A673 (cell line): ENCODE results near the gene PDLIM1. TPM values are rescaled to one million over a fixed set of nuclear protein-coding genes. Genes with fewer than 3 reads are reported as not detected.

Source experiments
- BruUV-seq: library from RNA; stranded (reverse); fragments of 400-500 nt; replicated peaks from 2 replicates; lab custom pipeline; 2021; lab: Mats Ljungman, UMichigan
- CTCF ChIA-PET: fragments of 300-600 bp; sonication (Branson Sonifier 250); formaldehyde crosslinking; loops from one replicate; lab custom pipeline; 2022; ENCODE audit warnings: antibody characterized with exemption; lab: Charles Lee
- POLR2A ChIA-PET: fragments of 300-600 bp; sonication (Branson Sonifier 250); formaldehyde crosslinking; loops from one replicate; lab custom pipeline; 2022; ENCODE audit warnings: antibody characterized with exemption; ENCODE audit not compliant: low non-redundant PET; lab: Charles Lee
- DNase-seq: peaks from one replicate; pipeline ENCODE4 v3.0.0-alpha.2; 2015; ENCODE audit warnings: low spot score
- H3K27ac ChIP-seq: fragments of 200-600 bp; sonication (generic); 2 replicates; pipeline ENCODE4 v1.5.1; 2016; ENCODE audit warnings: mixed run types, low read depth, mild to moderate bottlenecking, mixed read lengths, antibody characterized with exemption, low read length; ENCODE audit not compliant: poor library complexity, severe bottlenecking
- H3K27me3 ChIP-seq: fragments of 200-600 bp; sonication (generic); replicated peaks from 2 replicates; pipeline ENCODE4 v1.6.1; 2017; ENCODE audit warnings: mixed run types, low read depth, mild to moderate bottlenecking, mixed read lengths, antibody characterized with exemption, low read length; ENCODE audit not compliant: insufficient read depth, poor library complexity
- H3K36me3 ChIP-seq: fragments of 200-600 bp; sonication (generic); 2 replicates; pipeline ENCODE4 v1.6.1; 2016; ENCODE audit warnings: mixed run types, mild to moderate bottlenecking, mixed read lengths, antibody characterized with exemption, low read length; ENCODE audit not compliant: insufficient read depth, poor library complexity, severe bottlenecking
- H3K4me1 ChIP-seq: fragments of 200-600 bp; sonication (generic); 2 replicates; pipeline ENCODE4 v1.6.1; 2017; ENCODE audit warnings: mixed run types, mild to moderate bottlenecking, mixed read lengths, antibody characterized with exemption, low read length; ENCODE audit not compliant: insufficient read depth, poor library complexity, severe bottlenecking
- H3K4me3 ChIP-seq: fragments of 200-600 bp; sonication (generic); 2 replicates; pipeline ENCODE4 v1.5.1; 2016; ENCODE audit warnings: low read depth, mixed run types, mild to moderate bottlenecking, mixed read lengths, low read length; ENCODE audit not compliant: poor library complexity, severe bottlenecking
- H3K9me3 ChIP-seq: fragments of 200-600 bp; sonication (generic); 2 replicates; pipeline ENCODE4 v1.6.1; 2016; ENCODE audit warnings: mixed run types, low read depth, mild to moderate bottlenecking, mixed read lengths, antibody characterized with exemption, low read length; ENCODE audit not compliant: poor library complexity, severe bottlenecking
- EZH2 ChIP-seq: fragments of 200-600 bp; sonication (generic); IDR thresholded peaks from 2 replicates; pipeline ENCODE4 v1.6.1; 2017; ENCODE audit warnings: borderline replicate concordance, low read depth, mild to moderate bottlenecking, mixed read lengths, antibody characterized with exemption, low read length; ENCODE audit not compliant: poor library complexity, severe bottlenecking
- intact Hi-C: fragments of 100-400 bp; cut with micrococcal nuclease; formaldehyde crosslinking; loops from one replicate; pipeline ENCODE4 v1.10.0; 2022; ENCODE audit not compliant: unreplicated experiment
- total RNA-seq: library from RNA; stranded (reverse); gene quantifications from 2 replicates; pipeline ENCODE4 v1.2.3, GENCODE V29; 2021
- TF ChIP-seq, protein P1 (sequence below): fragments of 300-800, 200-600 bp; sonication (generic); conservative IDR thresholded peaks from 2 replicates; pipeline ENCODE4 v1.5.1; 2017; ENCODE audit warnings: low read depth, mild to moderate bottlenecking, antibody characterized with exemption, low read length, moderate library complexity, mixed read lengths

PDLIM1 gene
- total RNA-seq, 1 experiment from 2014 or later: 0.32 TPM

DNA sequence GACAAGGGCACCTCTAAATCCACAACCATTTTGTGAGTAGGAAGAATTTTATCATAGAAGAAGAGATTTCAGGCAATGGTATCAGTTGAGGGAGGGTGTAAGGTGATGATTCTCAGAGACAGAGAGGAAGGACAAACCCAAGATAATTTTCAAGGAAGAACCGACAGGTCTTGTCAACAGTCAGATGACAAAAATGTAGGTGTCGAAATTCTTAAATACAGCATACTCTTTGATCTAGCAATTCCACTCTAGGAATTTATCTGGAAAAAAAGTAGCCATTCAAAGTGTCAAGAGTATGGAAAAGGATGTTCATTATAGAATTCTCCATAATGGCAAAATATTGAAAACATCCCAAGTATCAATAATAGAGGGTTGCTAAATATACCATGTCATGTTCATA, 14.2 kb upstream of the PDLIM1 start:
- BruUV-seq: no TSS peak
- Histone ChIP-seq H3K4me1 (no peaks in the 10 kb centered on the region), H3K4me3 (no peak overlapping the region), H3K27me3 (no peaks in the 10 kb centered on the region), H3K27ac (no peak overlapping the region), H3K36me3 (no peaks in the 10 kb centered on the region), H3K9me3 (no peaks in the 10 kb centered on the region)
- CTCF ChIA-PET: no interaction called here
- intact Hi-C loops: no loop called here
- TF ChIP-seq EZH2: no peak
- TF ChIP-seq, protein P1, sequence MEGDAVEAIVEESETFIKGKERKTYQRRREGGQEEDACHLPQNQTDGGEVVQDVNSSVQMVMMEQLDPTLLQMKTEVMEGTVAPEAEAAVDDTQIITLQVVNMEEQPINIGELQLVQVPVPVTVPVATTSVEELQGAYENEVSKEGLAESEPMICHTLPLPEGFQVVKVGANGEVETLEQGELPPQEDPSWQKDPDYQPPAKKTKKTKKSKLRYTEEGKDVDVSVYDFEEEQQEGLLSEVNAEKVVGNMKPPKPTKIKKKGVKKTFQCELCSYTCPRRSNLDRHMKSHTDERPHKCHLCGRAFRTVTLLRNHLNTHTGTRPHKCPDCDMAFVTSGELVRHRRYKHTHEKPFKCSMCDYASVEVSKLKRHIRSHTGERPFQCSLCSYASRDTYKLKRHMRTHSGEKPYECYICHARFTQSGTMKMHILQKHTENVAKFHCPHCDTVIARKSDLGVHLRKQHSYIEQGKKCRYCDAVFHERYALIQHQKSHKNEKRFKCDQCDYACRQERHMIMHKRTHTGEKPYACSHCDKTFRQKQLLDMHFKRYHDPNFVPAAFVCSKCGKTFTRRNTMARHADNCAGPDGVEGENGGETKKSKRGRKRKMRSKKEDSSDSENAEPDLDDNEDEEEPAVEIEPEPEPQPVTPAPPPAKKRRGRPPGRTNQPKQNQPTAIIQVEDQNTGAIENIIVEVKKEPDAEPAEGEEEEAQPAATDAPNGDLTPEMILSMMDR: no peak
- POLR2A ChIA-PET: no interaction called here
- DNase-seq: no peak

DNA sequence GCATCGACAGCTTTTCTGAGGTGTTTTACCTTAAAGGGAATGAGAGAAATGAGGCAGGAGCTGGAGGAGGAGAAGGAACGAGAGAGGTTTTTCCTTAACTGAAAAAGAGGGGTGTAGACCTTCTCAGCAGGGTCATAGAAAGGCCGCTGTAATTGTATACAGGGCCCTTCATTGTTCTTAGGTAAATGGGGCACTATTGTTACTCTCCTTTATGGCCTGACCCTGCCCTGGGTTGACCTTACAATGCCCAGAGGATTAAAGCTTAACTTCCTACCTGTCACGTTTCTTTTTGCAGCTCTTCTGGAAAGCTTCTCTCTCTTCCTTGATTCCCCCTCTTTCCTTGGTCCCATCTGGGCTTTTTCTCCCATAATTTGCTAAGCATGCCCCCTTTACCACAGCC, 13.7 kb upstream of the PDLIM1 start:
- BruUV-seq: no TSS peak
- Histone ChIP-seq H3K4me1 (no peaks in the 10 kb centered on the region), H3K36me3 (no peaks in the 10 kb centered on the region), H3K27ac (no peak overlapping the region), H3K9me3 (no peaks in the 10 kb centered on the region), H3K27me3 (no peaks in the 10 kb centered on the region), H3K4me3 (no peak overlapping the region)
- intact Hi-C loops: no loop called here
- no peak for DNase-seq
- ChIA-PET CTCF (no interaction called here), POLR2A (no interaction called here)
- no peak for TF ChIP-seq EZH2
- TF ChIP-seq, protein P1: no peak

DNA sequence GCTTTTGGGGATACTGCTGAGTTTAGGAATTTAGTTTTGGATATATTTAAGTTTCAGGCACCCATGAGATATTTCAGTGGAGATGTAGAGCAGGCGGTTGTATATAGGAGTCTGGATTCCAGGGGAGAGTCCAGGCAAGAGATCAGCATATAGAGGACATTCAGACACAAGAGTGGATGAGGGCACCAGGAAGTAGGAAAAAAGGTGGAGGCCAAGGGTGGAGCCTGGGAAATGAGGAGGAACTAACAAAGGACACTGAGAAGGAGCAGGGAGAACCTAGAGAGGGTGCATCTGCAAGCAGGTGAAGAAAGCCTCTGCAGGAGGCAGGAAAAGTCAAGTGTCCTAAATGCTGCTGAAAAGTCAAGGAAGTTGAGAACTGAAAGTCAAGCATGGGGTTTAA, 13.1 kb upstream of the PDLIM1 start:
- Histone ChIP-seq H3K27me3 (no peaks in the 10 kb centered on the region), H3K9me3 (no peaks in the 10 kb centered on the region), H3K36me3 (no peaks in the 10 kb centered on the region), H3K4me1 (no peaks in the 10 kb centered on the region), H3K27ac (no peak overlapping the region), H3K4me3 (no peak overlapping the region)
- ChIA-PET CTCF (no interaction called here), POLR2A (no interaction called here)
- intact Hi-C loops: no loop called here
- no peak for TF ChIP-seq EZH2
- TF ChIP-seq, protein P1: no peak
- BruUV-seq: no TSS peak
- DNase-seq: no peak
